Calu3 (cell line): Measurements from ENCODE around the gene TNFAIP3. TPM values are rescaled to one million over a fixed set of nuclear protein-coding genes. Genes with fewer than 3 reads are reported as not detected.
A peak's percentile ranks its signal among the peaks of the same experiment; 100 is the strongest.

ENCODE experiments used
- BruUV-seq: library from RNA; stranded (reverse); fragments of 400-500 nt; replicated peaks from 2 replicates; lab custom pipeline; 2021; lab: Mats Ljungman, UMichigan
- CTCF ChIA-PET: fragments of 300-600 bp; sonication (Branson Sonifier 250); formaldehyde crosslinking; loops from one replicate; lab custom pipeline; 2022; ENCODE audit warnings: antibody characterized with exemption; lab: Charles Lee
- DNase-seq: peaks from one replicate; pipeline ENCODE4 v3.0.0; 2022
- H3K27ac Mint-ChIP-seq: one replicate; pipeline ENCODE4 v1.8.0; 2022; ENCODE audit warnings: mixed read lengths; ENCODE audit not compliant: unreplicated experiment
- H3K27me3 Mint-ChIP-seq: one replicate; pipeline ENCODE4 v1.8.0; 2022; ENCODE audit warnings: mixed read lengths; ENCODE audit not compliant: unreplicated experiment
- H3K36me3 Mint-ChIP-seq: one replicate; pipeline ENCODE4 v1.8.0; 2022; ENCODE audit warnings: mild to moderate bottlenecking, moderate library complexity, mixed read lengths; ENCODE audit not compliant: insufficient read depth, unreplicated experiment
- H3K4me1 Mint-ChIP-seq: one replicate; pipeline ENCODE4 v1.8.0; 2022; ENCODE audit warnings: mild to moderate bottlenecking, low read depth, mixed read lengths; ENCODE audit not compliant: unreplicated experiment
- H3K4me3 Mint-ChIP-seq: one replicate; pipeline ENCODE4 v1.8.0; 2022; ENCODE audit warnings: mild to moderate bottlenecking, low read depth, moderate library complexity, mixed read lengths; ENCODE audit not compliant: unreplicated experiment
- H3K9me3 Mint-ChIP-seq: one replicate; pipeline ENCODE4 v1.8.0; 2022; ENCODE audit warnings: low read depth, mixed read lengths; ENCODE audit not compliant: unreplicated experiment
- CTCF ChIP-seq: fragments of 200-600 bp; IDR thresholded peaks from one replicate; pipeline ENCODE4 v1.8.0; 2022; ENCODE audit warnings: antibody characterized with exemption; ENCODE audit not compliant: unreplicated experiment
- intact Hi-C: fragments of 100-400 bp; cut with micrococcal nuclease; formaldehyde crosslinking; loops from one replicate; pipeline ENCODE4 v1.10.0; 2022; ENCODE audit not compliant: unreplicated experiment
- total RNA-seq: library from RNA; stranded (reverse); gene quantifications from 2 replicates; pipeline ENCODE4 v1.2.3, GENCODE V29; 2022

TNFAIP3 gene
- total RNA-seq, 1 experiment from 2014 or later: 22.6 TPM

DNA sequence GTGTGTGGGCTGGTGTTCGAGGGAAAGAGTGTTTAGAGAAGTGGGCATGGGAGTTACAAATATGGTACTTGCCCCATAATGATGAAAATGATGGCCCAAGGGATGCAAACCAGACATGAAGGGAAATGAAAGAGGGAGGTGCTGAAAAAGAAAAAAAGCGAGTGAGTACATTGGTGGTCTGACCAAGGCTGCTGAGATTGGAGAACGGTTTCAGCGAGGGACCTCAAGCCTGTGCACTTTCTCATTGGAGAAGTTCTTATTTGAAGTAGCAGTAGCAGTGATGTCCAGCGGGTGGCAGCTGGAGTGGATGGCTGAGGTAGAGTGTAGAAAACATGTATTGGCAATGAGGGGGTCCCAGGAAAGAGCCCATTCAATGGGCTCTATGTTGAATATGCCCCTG lies 54.8 kb downstream of the TNFAIP3 start:
- Mint-ChIP-seq H3K4me3 (no peak overlapping the region), H3K36me3 (peaks cover 4% of the 10 kb centered on the region), H3K27ac (no peak overlapping the region), H3K4me1 (peaks cover 9% of the 10 kb centered on the region), H3K27me3 (no peaks in the 10 kb centered on the region), H3K9me3 (no peaks in the 10 kb centered on the region)
- TF ChIP-seq CTCF: no peak
- DNase-seq: no peak
- intact Hi-C loops: no loop called here
- CTCF ChIA-PET: no interaction called here
- no TSS peak for BruUV-seq

DNA sequence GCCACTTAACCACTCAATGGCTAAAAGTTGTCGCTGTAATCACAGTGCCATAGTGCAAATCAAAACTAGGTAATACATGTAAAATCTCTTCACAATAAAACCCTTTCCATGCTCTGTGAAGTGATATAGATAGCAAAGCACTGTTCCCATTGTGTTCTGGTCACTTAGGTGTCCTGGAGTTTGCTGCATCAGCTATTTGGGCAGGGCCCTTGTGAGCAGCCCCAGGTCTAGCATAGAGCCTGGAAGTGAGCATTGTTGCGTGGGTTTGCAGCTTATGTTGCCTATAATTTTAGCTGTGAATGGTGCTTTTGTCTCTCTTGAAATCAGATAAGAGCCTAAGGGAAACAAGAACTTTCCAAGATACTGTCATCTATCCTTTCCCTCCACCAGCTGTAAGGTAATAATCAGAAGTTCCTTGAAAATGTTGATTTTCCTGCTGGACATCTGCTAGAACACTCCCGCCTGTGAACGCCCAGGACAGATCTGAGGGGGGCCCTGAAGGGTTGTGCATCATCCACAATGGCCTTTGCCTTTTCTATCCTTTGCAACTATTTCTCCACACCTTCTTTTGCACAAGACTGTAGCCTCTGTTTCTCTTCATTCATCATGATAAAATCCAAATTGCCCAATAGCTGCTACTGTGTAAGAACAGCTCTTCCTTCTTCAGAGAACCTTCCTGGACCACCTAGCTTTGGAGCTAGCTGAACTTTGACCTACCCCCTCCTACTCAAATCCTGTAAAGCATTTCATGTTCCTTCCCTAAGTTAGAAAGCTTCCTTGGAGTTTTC lies 57.0 kb downstream of the TNFAIP3 start:
- CTCF ChIA-PET: no interaction called here
- Mint-ChIP-seq H3K27me3 (no peaks in the 10 kb centered on the region), H3K4me3 (no peak overlapping the region), H3K36me3 (peaks cover 4% of the 10 kb centered on the region), H3K9me3 (no peaks in the 10 kb centered on the region), H3K27ac (no peak overlapping the region), H3K4me1 (peaks cover 21% of the 10 kb centered on the region)
- DNase-seq: no peak
- intact Hi-C loops: no loop called here
- no peak for TF ChIP-seq CTCF
- BruUV-seq: no TSS peak

DNA sequence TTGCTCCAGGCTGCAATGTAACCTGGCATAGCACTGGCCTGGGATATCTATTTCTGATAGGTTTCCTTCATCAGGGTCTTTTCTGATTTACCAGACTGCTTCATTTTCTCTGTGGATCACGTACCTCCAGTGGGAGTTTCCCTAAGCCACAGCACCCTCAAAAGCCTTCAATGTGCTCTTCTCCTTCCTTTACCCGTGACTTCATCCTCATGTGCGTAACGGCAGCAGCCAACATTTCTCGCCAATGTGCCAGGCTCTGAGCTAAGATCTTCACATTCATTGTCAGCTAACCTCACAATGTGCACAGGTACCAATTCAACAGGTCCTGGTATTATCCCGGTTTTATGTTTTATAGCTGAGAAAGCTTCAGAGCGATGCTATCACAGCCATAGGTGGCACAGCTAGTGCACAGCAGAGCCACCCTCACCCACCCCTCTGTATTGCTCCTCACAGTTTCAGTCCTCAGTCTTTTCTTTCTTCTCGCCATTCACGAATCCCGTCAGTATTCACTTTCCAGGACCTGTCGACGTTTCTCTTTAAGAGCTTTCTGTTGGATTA lies 58.2 kb downstream of the TNFAIP3 start:
- no peak overlapping the region for H3K27ac Mint-ChIP-seq
- no peaks in the 10 kb centered on the region for H3K27me3 Mint-ChIP-seq
- peaks cover 4% of the 10 kb centered on the region for H3K36me3 Mint-ChIP-seq
- CTCF ChIA-PET: no interaction called here
- H3K4me3 Mint-ChIP-seq: no peak overlapping the region
- intact Hi-C loops: no loop called here
- no peaks in the 10 kb centered on the region for H3K9me3 Mint-ChIP-seq
- BruUV-seq: no TSS peak
- peaks cover 21% of the 10 kb centered on the region for H3K4me1 Mint-ChIP-seq
- no peak for TF ChIP-seq CTCF
- DNase-seq: no peak

DNA sequence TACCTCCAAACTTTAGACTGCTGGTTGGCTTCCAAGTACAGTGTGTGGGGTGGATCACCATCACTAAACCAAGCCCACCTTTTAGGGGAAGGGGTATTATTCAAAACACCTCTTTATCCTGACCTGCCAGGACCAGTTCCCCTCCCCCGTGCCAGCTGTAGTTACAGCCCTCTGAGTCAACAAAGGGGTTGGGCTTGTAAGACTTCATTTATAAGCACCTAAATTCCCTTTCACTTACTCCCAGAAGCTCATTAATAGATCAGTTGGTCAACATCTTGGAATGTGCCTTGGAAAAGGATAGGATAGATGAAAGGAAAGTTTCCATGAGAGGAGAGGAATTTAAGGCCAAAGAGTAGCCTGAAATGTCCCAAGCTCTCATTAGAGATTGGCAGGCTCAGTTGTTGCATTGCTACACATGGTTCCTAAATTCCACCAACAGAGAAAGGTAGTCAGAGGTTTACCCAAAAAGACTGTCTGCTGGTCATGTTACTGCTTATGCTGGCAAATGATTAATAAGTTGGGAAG lies 59.2 kb downstream of the TNFAIP3 start:
- Mint-ChIP-seq H3K36me3 (peaks cover 4% of the 10 kb centered on the region), H3K27me3 (no peaks in the 10 kb centered on the region), H3K4me1 (peaks cover 21% of the 10 kb centered on the region), H3K27ac (no peak overlapping the region), H3K9me3 (no peaks in the 10 kb centered on the region), H3K4me3 (no peak overlapping the region)
- intact Hi-C loops: no loop called here
- no peak for TF ChIP-seq CTCF
- CTCF ChIA-PET: no interaction called here
- no TSS peak for BruUV-seq
- DNase-seq: peak; percentile 32
